GM12878 (cell line): ENCODE measurements around the gene TMEM214. TPM values are rescaled to one million over a fixed set of nuclear protein-coding genes. Genes with fewer than 3 reads are reported as not detected.
A peak's percentile ranks its signal among the peaks of the same experiment; 100 is the strongest.

Source experiments
- ATAC-seq: fragments of 200-7000 bp; cut with Tn5 transposase; 3 replicates; pipeline ENCODE4 v1.9.1; 2020; ENCODE audit warnings: mild to moderate bottlenecking, moderate library complexity
- BruUV-seq: library from RNA; stranded (reverse); fragments of 400-500 nt; replicated peaks from 2 replicates; lab custom pipeline; 2021; lab: Mats Ljungman, UMichigan
- CTCF ChIA-PET: fragments of 300-600 bp; sonication (Branson Sonifier 250); formaldehyde crosslinking; extraction: SDS; loops from one replicate; lab custom pipeline; 2021; ENCODE audit warnings: inconsistent platforms; lab: Yijun Ruan, JAX
- POLR2A ChIA-PET: fragments of 350-600 bp; formaldehyde crosslinking; extraction: SDS; loops from one replicate; lab custom pipeline; 2021; ENCODE audit warnings: inconsistent platforms; lab: Charles Lee
- RAD21 ChIA-PET: fragments of 300-600 bp; sonication (Branson Sonifier 250); formaldehyde crosslinking; loops from one replicate; lab custom pipeline; 2023; ENCODE audit warnings: antibody characterized with exemption; ENCODE audit not compliant: unreplicated experiment; lab: Charles Lee
- SMC1A ChIA-PET: fragments of 300-600 bp; sonication (Branson Sonifier 250); formaldehyde crosslinking; loops from one replicate; lab custom pipeline; 2023; ENCODE audit not compliant: unreplicated experiment, uncharacterized antibody; lab: Charles Lee
- DNase-seq: peaks from one replicate; pipeline ENCODE4 v3.0.0-alpha.2; 2011; ENCODE audit warnings: low read depth, low spot score
- FAIRE-seq: peaks from 3 replicates; lab custom pipeline; 2011; peaks lifted over from hg19 to GRCh38; lab: Jason Lieb, UNC
- H2AFZ ChIP-seq: 2 replicates; pipeline ENCODE4 v1.6.0; 2011; ENCODE audit warnings: low read depth, low read length, control low read depth; ENCODE audit not compliant: control insufficient read depth
- H3K27ac ChIP-seq: 2 replicates; pipeline ENCODE4 v1.5.1; 2011; ENCODE audit warnings: control low read depth; ENCODE audit not compliant: control insufficient read depth, insufficient read depth
- H3K27me3 ChIP-seq, 2 experiments: replicated peaks in 1 of 2; 2 replicates each; pipeline versions ENCODE4 v1.6.0 to v1.6.1; 2011; ENCODE audit warnings: low read length in 1 of 2; ENCODE audit not compliant: control insufficient read depth in 2 of 2, insufficient read depth in 2 of 2
- H3K36me3 ChIP-seq, 2 experiments: 2 replicates each; pipeline ENCODE4 v1.5.1; 2011; ENCODE audit warnings: low read length in 1 of 2; ENCODE audit not compliant: control insufficient read depth in 2 of 2, insufficient read depth in 2 of 2
- H3K4me1 ChIP-seq: 2 replicates; pipeline ENCODE4 v1.6.1; 2011; ENCODE audit warnings: mild to moderate bottlenecking, low read length, moderate library complexity, mixed read lengths; ENCODE audit not compliant: control insufficient read depth, insufficient read depth
- H3K4me2 ChIP-seq: 2 replicates; pipeline ENCODE4 v1.6.0; 2011; ENCODE audit warnings: control low read depth; ENCODE audit not compliant: control insufficient read depth, insufficient read depth
- H3K4me3 ChIP-seq: fragments of 200-600 bp; sonication (generic); 2 replicates; pipeline ENCODE4 v1.5.1; 2016
- H3K79me2 ChIP-seq: 2 replicates; pipeline ENCODE4 v1.6.0; 2011; ENCODE audit warnings: low read length; ENCODE audit not compliant: control insufficient read depth, insufficient read depth
- H3K9ac ChIP-seq: 2 replicates; pipeline ENCODE4 v1.8.0; 2011; ENCODE audit warnings: low read length, control low read depth, mixed read lengths; ENCODE audit not compliant: control insufficient read depth, insufficient read depth
- H3K9me3 ChIP-seq: replicated peaks from 3 replicates; pipeline ENCODE4 v1.5.1; 2011; ENCODE audit warnings: mild to moderate bottlenecking, low read length; ENCODE audit not compliant: control insufficient read depth, insufficient read depth
- H4K20me1 ChIP-seq: 2 replicates; pipeline ENCODE4 v1.6.0; 2011; ENCODE audit not compliant: control insufficient read depth, insufficient read depth
- CBX5 ChIP-seq: sonication (generic); IDR thresholded peaks from 2 replicates; pipeline ENCODE4 v1.6.1; 2016; ENCODE audit warnings: low read depth, moderate library complexity, mild to moderate bottlenecking, inconsistent platforms
- CREM ChIP-seq: IDR thresholded peaks from 2 replicates; pipeline ENCODE4 v1.6.1; 2014; ENCODE audit warnings: antibody characterized with exemption, low read depth
- DPF2 ChIP-seq: fragments of 450-650 bp; IDR thresholded peaks from 2 replicates; pipeline ENCODE4 v1.6.1; 2017; ENCODE audit warnings: mild to moderate bottlenecking
- EP300 ChIP-seq, 2 experiments: fragments of 150-350 bp in 1 of 2; IDR thresholded peaks; 2 replicates each; pipeline ENCODE4 v1.6.1; 2011 to 2012; ENCODE audit warnings: low read depth in 2 of 2, low read length in 2 of 2, borderline replicate concordance in 1 of 2, improper control_type of control experiment in 1 of 2, inconsistent platforms in 1 of 2; ENCODE audit not compliant: control insufficient read depth in 1 of 2
- KLF5 ChIP-seq: fragments of 450-650 bp; IDR thresholded peaks from 2 replicates; pipeline ENCODE4 v1.6.1; 2014; ENCODE audit warnings: mild to moderate bottlenecking; ENCODE audit not compliant: partially characterized antibody
- NFYA ChIP-seq: IDR thresholded peaks from 2 replicates; pipeline ENCODE4 v1.6.1; 2011; ENCODE audit warnings: low read depth, mild to moderate bottlenecking, low read length, improper control_type of control experiment, borderline replicate concordance
- NR2F1 ChIP-seq: fragments of 450-650 bp; conservative IDR thresholded peaks from 2 replicates; pipeline ENCODE4 v1.6.1; 2017; ENCODE audit warnings: mild to moderate bottlenecking
- SREBF1 ChIP-seq: IDR thresholded peaks from 2 replicates; pipeline ENCODE4 v1.6.1; 2012; ENCODE audit warnings: mild to moderate bottlenecking, low read length
- WGBS: methylation state at CpG from one replicate; pipeline ENCODE4 v1.1.6; 2016; ENCODE audit warnings: low lambda C conversion rate; ENCODE audit not compliant: insufficient replicate concordance, insufficient coverage; ENCODE audit errors: missing lambda C conversion rate; 5-methylcytosine and 5-hydroxymethylcytosine counted together
- in situ Hi-C: fragments of 300-500 bp; cut with MboI; formaldehyde crosslinking; loops from 9 replicates; pipeline ENCODE4 v1.14.3; 2018; ENCODE audit warnings: mixed read lengths
- intact Hi-C: fragments of 100-400 bp; cut with micrococcal nuclease; formaldehyde crosslinking; loops from one replicate; pipeline ENCODE4 v1.14.2; 2022; ENCODE audit not compliant: unreplicated experiment
- polyA plus RNA-seq, 11 experiments: library from polyadenylated mRNA; depleted of rRNA in 4 of 11; unstranded in 6 of 11; stranded (reverse) in 5 of 11; fragments of >200 nt; fragmentation: Nextera tagmentation in 4 of 11; fragmentation: Illumina TruSeq in 1 of 11; extraction: Ambion mirVana in 4 of 11; extraction: Trizol in 1 of 11; gene quantifications; 1 replicate in 1 of 11; 2 replicates in 10 of 11; pipeline versions ENCODE4 v1.2.1 to v1.2.3, GENCODE V29; 2011 to 2016; ENCODE audit warnings: inconsistent platforms in 2 of 11, missing spikeins in 2 of 11, low read depth in 1 of 11
- total RNA-seq, 4 experiments: library from RNA; depleted of rRNA in 3 of 4; stranded (reverse); fragments of >200 nt in 3 of 4; fragmentation: Illumina TruSeq in 1 of 4; extraction: Trizol in 1 of 4; gene quantifications; 2 replicates each; pipeline versions ENCODE4 v1.2.1 to v1.2.3, GENCODE V29; 2013 to 2021
- TF ChIP-seq, protein P1 (sequence below): fragments of 450-650 bp; IDR thresholded peaks from 2 replicates; pipeline ENCODE4 v1.6.1; 2016; ENCODE audit warnings: mild to moderate bottlenecking

TMEM214 gene
- total and polyA plus RNA-seq, 10 of the 15 experiments (the other 5 are each of a cell fraction or from before 2014, with no cell fraction given): 10.4 to 79.2 (median 45.0) TPM

DNA sequence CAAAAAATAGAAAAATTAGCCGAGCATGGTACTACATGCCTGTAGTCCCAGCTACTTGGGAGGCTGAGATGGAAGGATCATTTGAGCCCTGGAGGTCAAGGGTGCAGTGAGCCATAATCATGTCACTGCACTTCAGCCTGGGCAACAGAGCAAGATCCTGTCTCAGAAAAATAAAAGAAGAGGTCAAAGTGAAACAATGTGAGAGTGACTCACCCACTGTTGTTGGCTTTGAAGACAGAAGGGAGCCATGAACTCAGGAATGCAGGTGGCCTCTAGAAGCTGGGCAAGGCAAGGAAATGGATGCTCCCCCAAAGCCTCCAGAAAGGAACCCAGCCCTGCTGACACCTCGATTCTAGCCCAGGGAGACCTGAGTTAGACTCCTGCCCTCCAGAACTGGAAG, 3.7 kb upstream of the TMEM214 start (continued):
- TF ChIP-seq EP300 (IDR thresholded peaks at IDR 0.05; ENCODE audit: borderline replicate concordance in 1 of 2, control insufficient read depth in 1 of 2, low read depth in 2 of 2, low read length in 2 of 2) (no peak), NFYA (no peak), CBX5 (no peak), KLF5 (no peak)

DNA sequence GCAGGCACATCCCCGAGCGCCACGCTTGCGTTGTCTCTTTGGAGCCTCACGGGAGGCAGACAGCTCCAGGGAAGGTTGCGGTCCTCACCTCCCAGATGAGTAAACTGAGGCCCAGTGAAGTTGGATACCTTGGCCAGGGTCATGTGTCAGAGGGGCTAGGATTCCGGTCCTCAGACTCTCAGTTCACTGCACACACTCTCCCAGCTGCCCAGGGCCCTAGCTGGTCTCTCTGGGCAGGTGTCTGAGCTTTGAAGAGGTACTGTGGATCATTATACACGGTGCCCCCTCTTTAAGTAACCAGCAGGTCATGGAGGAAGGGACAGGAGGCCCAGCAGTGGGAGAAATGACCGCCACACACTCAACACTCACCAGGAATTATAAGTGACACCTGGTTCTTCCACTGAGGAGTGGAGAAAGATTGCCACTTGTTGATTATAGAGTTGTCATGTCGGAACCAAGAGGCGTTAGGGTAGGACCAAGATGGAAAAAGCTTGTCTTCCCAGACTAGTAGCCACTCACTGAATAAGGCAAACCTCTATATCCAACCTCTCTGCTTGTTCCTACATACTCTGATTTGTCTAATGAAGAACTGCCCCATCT, 588 bp downstream of the TMEM214 start:
- ChIA-PET CTCF (interaction anchor here (0.7 to 2.7 kb wide), 7 partner anchors 13 to 270 kb away, joined by 3 to 15 read pairs (median 3); partner anchors contain the start of gene AGBL5), RAD21 (interaction anchor here (0.7 to 2.6 kb wide), 6 partner anchors 8 to 337 kb away, joined by 3 to 11 read pairs (median 4); partner anchors contain the start of genes AGBL5, EIF2B4 and SNX17), POLR2A (interaction anchor here (0.5 to 5.3 kb wide), 6 partner anchors 9 to 219 kb away, joined by 3 to 45 read pairs (median 6); partner anchors contain the start of genes AGBL5 and OST4), SMC1A (interaction anchor here (0.7 to 3.0 kb wide), 8 partner anchors 9 to 72 kb away, joined by 3 to 18 read pairs (median 6); partner anchors contain the start of gene AGBL5)
- Histone ChIP-seq H3K9me3 (no peaks in the 10 kb centered on the region), H2AFZ (peak overlapping the region; percentile 41), H4K20me1 (no peaks in the 10 kb centered on the region), H3K36me3 (peaks cover 14 to 28% of the 10 kb centered on the region in 2 experiments), H3K79me2 (peaks cover 40% of the 10 kb centered on the region), H3K4me3 (peak overlapping the region; percentile 99), H3K4me2 (peak overlapping the region; percentile 98), H3K9ac (peak overlapping the region; percentile 98), H3K27me3 (no peaks in the 10 kb centered on the region), H3K4me1 (peaks cover 22% of the 10 kb centered on the region), H3K27ac (peak overlapping the region; percentile 91)
- DNase-seq (no peak), FAIRE-seq (peak; percentile 35), ATAC-seq (peak; percentile 11)
- TSS peak; percentile 82 for BruUV-seq
- intact Hi-C loops (loop anchor here (2.0 kb wide), 1 partner anchor 47 kb away; no protein-coding TSS in a partner anchor), in situ Hi-C loops (no loop called here)
- WGBS: 8% methylated on average over 11 of the region's 11 CpGs
- TF ChIP-seq, protein P1, sequence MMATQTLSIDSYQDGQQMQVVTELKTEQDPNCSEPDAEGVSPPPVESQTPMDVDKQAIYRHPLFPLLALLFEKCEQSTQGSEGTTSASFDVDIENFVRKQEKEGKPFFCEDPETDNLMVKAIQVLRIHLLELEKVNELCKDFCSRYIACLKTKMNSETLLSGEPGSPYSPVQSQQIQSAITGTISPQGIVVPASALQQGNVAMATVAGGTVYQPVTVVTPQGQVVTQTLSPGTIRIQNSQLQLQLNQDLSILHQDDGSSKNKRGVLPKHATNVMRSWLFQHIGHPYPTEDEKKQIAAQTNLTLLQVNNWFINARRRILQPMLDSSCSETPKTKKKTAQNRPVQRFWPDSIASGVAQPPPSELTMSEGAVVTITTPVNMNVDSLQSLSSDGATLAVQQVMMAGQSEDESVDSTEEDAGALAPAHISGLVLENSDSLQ: peak; percentile 25; the same call in 1 of the 2 replicates
- no peak for TF ChIP-seq SREBF1
- TF ChIP-seq CREM: no peak
- 0 out of 2 replicates have a peak, but pooled peaks have one; percentile 6 for TF ChIP-seq DPF2
- TF ChIP-seq NR2F1: 0 out of 2 replicates have a peak, but pooled peaks have one; percentile 4
